Activated CD8-positive, alpha-beta memory T cell treated with anti-CD3 and anti-CD28 coated beads, Interleukin-2, amount 10 ng/mL, durations not matched to agents 7 days and 5 days (primary cell): ENCODE results near the gene OPA1. TPM values are rescaled to one million over a fixed set of nuclear protein-coding genes. Genes with fewer than 3 reads are reported as not detected.

Experiments
- ATAC-seq: fragments of 150-1000 bp; cut with Tn5 transposase; one replicate; pipeline ENCODE4 v1.10.0; 2021; ENCODE audit warnings: moderate library complexity
- CTCF ChIA-PET: fragments of 350-600 bp; sonication (Branson Sonifier 250); formaldehyde crosslinking; loops from one replicate; lab custom pipeline; 2021; ENCODE audit warnings: antibody characterized with exemption; lab: Charles Lee
- DNase-seq: peaks from one replicate; pipeline ENCODE4 v3.0.0-alpha.2; 2020
- H3K27ac Mint-ChIP-seq: one replicate; pipeline ENCODE4 v1.8.0; 2021; ENCODE audit warnings: mild to moderate bottlenecking, mixed read lengths
- H3K27me3 Mint-ChIP-seq: one replicate; pipeline ENCODE4 v1.8.0; 2021; ENCODE audit warnings: mixed read lengths
- H3K36me3 Mint-ChIP-seq: one replicate; pipeline ENCODE4 v1.8.0; 2021; ENCODE audit warnings: mild to moderate bottlenecking, mixed read lengths
- H3K4me1 Mint-ChIP-seq: one replicate; pipeline ENCODE4 v1.8.0; 2021; ENCODE audit warnings: mixed read lengths
- H3K4me3 Mint-ChIP-seq: one replicate; pipeline ENCODE4 v1.8.0; 2021; ENCODE audit warnings: mild to moderate bottlenecking, moderate library complexity, mixed read lengths
- H3K9me3 Mint-ChIP-seq: one replicate; pipeline ENCODE4 v1.8.0; 2022; ENCODE audit warnings: low read depth, mixed read lengths
- total RNA-seq, 2 experiments: library from RNA; stranded (reverse); gene quantifications; one replicate each; pipeline ENCODE4 v1.2.3, GENCODE V29; 2021

OPA1 gene
- total RNA-seq, 2 experiments from 2014 or later: 56.5 to 61.7 TPM

DNA sequence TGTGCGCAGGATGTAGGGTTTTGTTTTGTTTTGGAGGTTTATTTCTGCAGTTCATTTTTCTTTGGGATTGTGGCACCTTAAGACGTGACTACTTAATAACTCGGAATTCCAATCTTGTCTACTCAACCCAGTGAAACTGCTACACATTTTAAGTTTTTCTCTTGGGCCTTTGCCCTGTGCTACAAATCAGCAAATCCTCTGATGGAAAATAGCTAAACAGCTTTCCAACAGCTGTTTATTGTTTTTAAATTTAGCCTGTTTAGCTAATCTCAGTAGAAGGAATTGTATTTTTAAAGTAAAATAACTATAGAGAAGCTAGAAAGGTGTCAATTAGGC, 48.4 kb downstream of the OPA1 start:
- no peaks in the 10 kb centered on the region for H3K4me1 Mint-ChIP-seq
- H3K27ac Mint-ChIP-seq: no peak overlapping the region
- no peak overlapping the region for H3K4me3 Mint-ChIP-seq
- ATAC-seq (no peak), DNase-seq (no peak)
- H3K27me3 Mint-ChIP-seq: no peaks in the 10 kb centered on the region
- no peaks in the 10 kb centered on the region for H3K9me3 Mint-ChIP-seq
- H3K36me3 Mint-ChIP-seq: peaks cover 17% of the 10 kb centered on the region
- CTCF ChIA-PET: interaction anchor here (0.6 kb wide), 1 partner anchor 26 kb away, joined by 3 read pairs; no protein-coding TSS in a partner anchor

DNA sequence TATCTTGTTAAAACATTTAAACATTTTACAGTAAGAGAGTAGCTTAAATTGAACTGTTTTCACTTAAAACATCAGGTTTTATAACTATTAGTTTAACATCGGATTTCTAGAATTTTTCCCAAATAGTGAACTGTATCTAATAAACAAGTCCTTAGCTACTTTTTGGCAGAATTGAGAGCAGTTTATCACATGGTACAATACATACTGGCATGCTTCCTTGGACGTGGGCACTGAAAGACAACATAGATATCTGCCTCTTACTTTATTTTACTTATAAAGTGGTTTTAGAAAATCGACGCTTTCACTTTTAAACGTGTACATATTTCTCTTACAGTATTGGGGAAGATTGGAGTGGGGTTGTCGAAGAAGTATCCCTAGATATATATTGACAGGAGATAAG, 52.8 kb downstream of the OPA1 start:
- ATAC-seq (no peak), DNase-seq (no peak)
- Mint-ChIP-seq H3K4me1 (no peaks in the 10 kb centered on the region), H3K27me3 (no peaks in the 10 kb centered on the region), H3K4me3 (no peak overlapping the region), H3K36me3 (peaks cover 32% of the 10 kb centered on the region), H3K9me3 (no peaks in the 10 kb centered on the region), H3K27ac (no peak overlapping the region)
- CTCF ChIA-PET: interaction anchor here (1.0 to 1.3 kb wide), 2 partner anchors 17 to 20 kb away, joined by 3 read pairs; no protein-coding TSS in a partner anchor

DNA sequence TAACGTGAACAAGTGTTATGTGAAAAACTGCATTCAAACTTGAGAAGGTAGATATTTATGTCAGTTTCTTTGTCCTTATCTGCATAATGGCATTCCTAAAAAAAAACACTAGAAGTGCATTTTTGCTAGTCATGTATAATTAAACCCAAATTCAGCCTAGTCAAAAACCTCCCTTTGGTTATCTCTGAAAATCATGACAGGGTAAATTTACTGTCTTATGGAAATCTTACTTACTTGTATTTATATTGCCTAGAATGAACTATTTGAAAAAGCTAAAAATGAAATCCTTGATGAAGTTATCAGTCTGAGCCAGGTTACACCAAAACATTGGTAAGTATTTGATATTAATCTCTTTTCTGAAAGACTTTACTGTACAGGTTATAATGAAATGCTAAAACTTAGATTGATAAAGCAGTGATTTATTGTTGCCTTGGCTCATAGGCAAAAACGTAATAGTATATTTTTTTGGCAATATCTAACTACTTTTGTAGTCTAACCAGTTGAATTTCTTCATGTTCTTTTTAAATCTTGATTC, 55.6 kb downstream of the OPA1 start:
- H3K9me3 Mint-ChIP-seq: no peaks in the 10 kb centered on the region
- DNase-seq (no peak), ATAC-seq (no peak)
- peaks cover 32% of the 10 kb centered on the region for H3K36me3 Mint-ChIP-seq
- H3K27me3 Mint-ChIP-seq: no peaks in the 10 kb centered on the region
- CTCF ChIA-PET: interaction anchor here (1.2 kb wide), 2 partner anchors 14 to 668 kb away, joined by 3 read pairs; no protein-coding TSS in a partner anchor
- no peaks in the 10 kb centered on the region for H3K4me1 Mint-ChIP-seq
- H3K4me3 Mint-ChIP-seq: no peak overlapping the region
- H3K27ac Mint-ChIP-seq: no peak overlapping the region

DNA sequence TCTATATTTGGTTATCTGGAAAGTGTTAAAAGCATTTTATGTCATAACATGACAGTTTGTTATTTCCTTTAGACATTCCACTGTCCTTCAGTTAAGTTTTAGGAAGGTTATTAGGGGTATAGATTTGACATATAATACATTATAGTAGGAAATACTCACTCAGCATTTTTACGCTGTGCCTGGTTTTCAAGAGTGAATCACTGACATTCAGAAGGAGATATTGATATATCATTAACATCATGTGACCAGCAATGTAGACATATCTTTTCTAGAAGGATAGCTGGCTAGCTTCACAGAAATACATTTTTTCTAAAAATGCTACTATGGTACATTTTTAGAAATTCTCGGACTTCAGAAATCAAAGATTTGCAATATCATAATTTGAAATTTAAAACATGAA, 57.6 kb downstream of the OPA1 start:
- no peak overlapping the region for H3K4me3 Mint-ChIP-seq
- no peaks in the 10 kb centered on the region for H3K27me3 Mint-ChIP-seq
- no peak overlapping the region for H3K27ac Mint-ChIP-seq
- peaks cover 28% of the 10 kb centered on the region for H3K36me3 Mint-ChIP-seq
- no peaks in the 10 kb centered on the region for H3K9me3 Mint-ChIP-seq
- no peaks in the 10 kb centered on the region for H3K4me1 Mint-ChIP-seq
- DNase-seq (no peak), ATAC-seq (no peak)
- CTCF ChIA-PET: no interaction called here

DNA sequence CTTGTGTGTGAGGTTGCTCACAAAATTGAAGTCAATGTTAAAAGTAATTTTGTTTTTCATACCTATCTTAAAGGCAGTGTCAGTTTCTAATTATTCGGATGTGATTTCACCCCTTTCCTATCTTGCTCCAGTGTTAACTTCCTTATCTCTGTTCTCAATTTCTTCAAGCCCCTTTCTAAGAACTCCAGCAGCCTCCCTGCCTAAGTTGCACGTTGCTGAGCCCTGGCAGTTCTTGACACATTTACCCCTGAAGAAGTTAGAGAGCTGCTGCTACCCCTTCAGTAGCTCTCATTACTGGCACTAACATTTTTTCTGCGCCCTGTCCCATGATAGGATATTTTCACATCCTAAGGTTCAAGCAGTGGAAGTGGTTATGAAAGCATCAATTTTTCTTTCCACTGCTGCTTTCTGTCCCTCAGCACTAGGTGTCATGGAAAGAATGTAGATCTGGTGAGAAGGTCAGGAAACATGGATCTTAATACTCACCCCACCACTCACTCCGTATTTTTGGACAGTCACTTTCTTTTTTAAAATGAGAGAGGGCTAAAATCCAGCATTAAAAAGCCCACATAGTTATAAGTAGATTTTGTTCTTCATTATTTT, 62.9 kb downstream of the OPA1 start:
- Mint-ChIP-seq H3K27me3 (no peaks in the 10 kb centered on the region), H3K27ac (no peak overlapping the region), H3K36me3 (peaks cover 27% of the 10 kb centered on the region), H3K9me3 (no peaks in the 10 kb centered on the region), H3K4me3 (no peak overlapping the region), H3K4me1 (no peaks in the 10 kb centered on the region)
- DNase-seq: no peak
- no peak for ATAC-seq
- CTCF ChIA-PET: interaction anchor here (1.3 kb wide), 1 partner anchor 660 kb away, joined by 3 read pairs; no protein-coding TSS in a partner anchor

DNA sequence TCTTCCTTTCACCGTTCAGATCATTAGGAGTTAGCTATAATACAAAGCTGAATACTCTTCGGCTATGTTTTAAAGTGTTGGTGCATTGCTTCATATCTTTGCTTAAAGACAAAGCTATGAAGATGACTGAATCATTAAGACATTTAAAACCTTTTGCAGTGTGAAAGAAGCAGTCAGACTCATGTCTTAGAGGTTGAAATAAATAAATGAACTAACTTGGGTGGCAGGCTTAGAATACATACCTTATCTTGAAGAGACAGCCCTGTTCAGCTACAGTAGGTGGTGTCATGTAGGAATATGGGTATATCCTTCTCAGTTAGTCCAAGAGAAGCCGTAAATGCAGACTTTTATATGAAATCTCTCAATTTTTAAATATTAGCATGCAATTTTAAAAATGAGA, 63.4 kb downstream of the OPA1 start:
- Mint-ChIP-seq H3K36me3 (peaks cover 26% of the 10 kb centered on the region), H3K4me1 (no peaks in the 10 kb centered on the region), H3K27ac (no peak overlapping the region), H3K9me3 (no peaks in the 10 kb centered on the region), H3K27me3 (no peaks in the 10 kb centered on the region), H3K4me3 (no peak overlapping the region)
- CTCF ChIA-PET: no interaction called here
- no peak for ATAC-seq
- DNase-seq: no peak

DNA sequence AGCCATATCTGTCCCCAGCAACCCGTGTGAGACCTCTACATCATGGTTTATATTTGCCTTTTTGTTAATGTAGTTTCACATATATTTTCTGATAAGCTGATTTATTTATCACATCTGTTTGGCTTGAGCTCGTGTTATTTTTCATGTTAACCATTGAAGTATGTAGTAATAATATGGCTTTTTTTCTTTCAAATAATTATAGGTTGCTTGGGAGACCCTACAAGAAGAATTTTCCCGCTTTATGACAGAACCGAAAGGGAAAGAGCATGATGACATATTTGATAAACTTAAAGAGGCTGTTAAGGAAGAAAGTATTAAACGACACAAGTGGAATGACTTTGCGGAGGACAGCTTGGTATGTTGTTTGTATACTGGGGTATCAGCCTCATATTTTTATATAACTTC, 63.9 kb downstream of the OPA1 start:
- H3K9me3 Mint-ChIP-seq: no peaks in the 10 kb centered on the region
- CTCF ChIA-PET: no interaction called here
- no peaks in the 10 kb centered on the region for H3K4me1 Mint-ChIP-seq
- DNase-seq: no peak
- H3K27me3 Mint-ChIP-seq: no peaks in the 10 kb centered on the region
- no peak overlapping the region for H3K4me3 Mint-ChIP-seq
- no peak overlapping the region for H3K27ac Mint-ChIP-seq
- peaks cover 28% of the 10 kb centered on the region for H3K36me3 Mint-ChIP-seq
- no peak for ATAC-seq

DNA sequence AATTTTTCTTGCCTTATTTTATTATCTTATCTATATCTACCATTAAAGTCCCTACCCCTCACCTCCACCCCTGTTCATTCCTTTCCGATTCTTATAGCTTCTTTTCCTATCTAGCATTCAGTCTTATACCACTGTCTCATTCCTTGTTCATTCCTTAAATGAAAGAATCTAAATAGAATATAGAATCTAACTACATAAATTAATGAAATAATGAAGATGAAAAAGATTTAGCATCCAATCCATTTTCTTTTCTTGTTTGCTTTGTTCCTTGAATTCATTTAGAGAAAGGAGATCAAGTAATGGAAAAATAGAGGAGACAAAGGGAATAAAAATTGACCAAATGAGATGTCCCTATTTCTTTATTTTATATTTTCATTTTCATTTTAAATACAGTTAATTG, 67.2 kb downstream of the OPA1 start:
- H3K4me3 Mint-ChIP-seq: no peak overlapping the region
- ATAC-seq (no peak), DNase-seq (no peak)
- no peaks in the 10 kb centered on the region for H3K9me3 Mint-ChIP-seq
- peaks cover 32% of the 10 kb centered on the region for H3K36me3 Mint-ChIP-seq
- H3K4me1 Mint-ChIP-seq: no peaks in the 10 kb centered on the region
- H3K27ac Mint-ChIP-seq: no peak overlapping the region
- H3K27me3 Mint-ChIP-seq: no peaks in the 10 kb centered on the region
- CTCF ChIA-PET: interaction anchor here (0.5 kb wide), 1 partner anchor 387 kb away, joined by 3 read pairs; no protein-coding TSS in a partner anchor

DNA sequence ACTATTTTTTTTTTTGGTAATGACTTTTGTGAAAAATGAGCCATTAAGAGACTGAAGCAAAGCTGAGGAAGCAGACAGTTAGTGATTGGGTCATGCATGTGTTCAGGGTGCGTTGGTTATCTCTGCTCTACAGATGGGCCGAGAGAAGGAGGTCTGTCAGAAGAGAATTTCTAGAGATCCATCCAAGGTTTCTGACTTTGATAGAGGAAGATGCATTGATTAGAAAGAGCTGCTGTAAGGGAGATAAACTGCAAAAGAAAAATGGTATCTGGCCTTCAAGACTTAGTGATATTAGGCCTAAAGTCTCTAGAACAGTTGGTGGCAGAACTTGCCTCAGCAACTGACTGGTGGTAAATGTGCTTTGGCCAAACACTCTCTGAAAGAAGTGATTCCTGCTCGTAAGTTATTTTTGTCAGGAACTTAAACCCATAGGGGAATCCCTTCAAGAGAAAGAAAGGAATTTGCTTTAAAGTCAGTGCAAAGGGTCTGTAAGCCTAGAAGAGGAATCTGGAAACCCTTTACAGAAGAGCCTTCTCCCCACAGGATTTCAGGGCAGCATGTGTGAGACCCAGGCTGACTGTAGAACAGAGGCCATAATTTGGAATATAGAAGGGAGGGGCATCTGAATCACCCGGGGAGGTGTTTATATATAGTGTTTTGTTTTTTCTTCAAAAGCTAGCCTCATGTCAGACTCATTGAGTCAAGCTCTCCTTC, 67.8 kb downstream of the OPA1 start:
- Mint-ChIP-seq H3K27me3 (no peaks in the 10 kb centered on the region), H3K9me3 (no peaks in the 10 kb centered on the region), H3K4me1 (no peaks in the 10 kb centered on the region), H3K27ac (no peak overlapping the region), H3K4me3 (no peak overlapping the region), H3K36me3 (peaks cover 32% of the 10 kb centered on the region)
- no peak for DNase-seq
- no peak for ATAC-seq
- CTCF ChIA-PET: interaction anchor here (1.6 kb wide), 1 partner anchor 655 kb away, joined by 8 read pairs; no protein-coding TSS in a partner anchor

DNA sequence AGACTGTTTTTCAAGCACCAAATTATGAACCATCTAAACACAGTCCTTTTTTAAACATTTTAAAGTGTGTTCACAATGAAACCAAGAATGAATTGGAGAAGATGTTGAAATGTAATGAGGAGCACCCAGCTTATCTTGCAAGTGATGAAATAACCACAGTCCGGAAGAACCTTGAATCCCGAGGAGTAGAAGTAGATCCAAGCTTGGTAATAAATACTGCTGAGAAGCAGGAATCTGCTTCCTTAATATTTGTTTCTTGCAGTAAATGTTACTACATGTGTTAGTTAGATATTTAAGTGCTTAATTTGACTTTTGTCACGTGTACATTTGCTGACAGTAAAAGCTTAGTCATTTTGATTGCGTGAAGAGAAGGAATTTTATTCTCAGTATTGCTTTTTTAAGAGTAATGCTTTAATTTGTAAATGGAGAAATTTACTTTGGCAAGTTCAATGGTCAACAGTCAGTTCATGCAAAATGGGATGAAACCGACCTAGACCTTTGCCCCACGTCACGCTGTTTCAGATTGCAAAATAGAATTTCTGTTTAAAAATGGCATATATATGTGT, 69.8 kb downstream of the OPA1 start:
- no peak overlapping the region for H3K27ac Mint-ChIP-seq
- H3K9me3 Mint-ChIP-seq: no peaks in the 10 kb centered on the region
- no peak for DNase-seq
- H3K4me1 Mint-ChIP-seq: no peaks in the 10 kb centered on the region
- no peak overlapping the region for H3K4me3 Mint-ChIP-seq
- ATAC-seq: no peak
- H3K27me3 Mint-ChIP-seq: no peaks in the 10 kb centered on the region
- CTCF ChIA-PET: interaction anchor here (0.9 to 1.6 kb wide), 2 partner anchors 15 to 653 kb away, joined by 3 to 8 read pairs; no protein-coding TSS in a partner anchor
- H3K36me3 Mint-ChIP-seq: peaks cover 28% of the 10 kb centered on the region

DNA sequence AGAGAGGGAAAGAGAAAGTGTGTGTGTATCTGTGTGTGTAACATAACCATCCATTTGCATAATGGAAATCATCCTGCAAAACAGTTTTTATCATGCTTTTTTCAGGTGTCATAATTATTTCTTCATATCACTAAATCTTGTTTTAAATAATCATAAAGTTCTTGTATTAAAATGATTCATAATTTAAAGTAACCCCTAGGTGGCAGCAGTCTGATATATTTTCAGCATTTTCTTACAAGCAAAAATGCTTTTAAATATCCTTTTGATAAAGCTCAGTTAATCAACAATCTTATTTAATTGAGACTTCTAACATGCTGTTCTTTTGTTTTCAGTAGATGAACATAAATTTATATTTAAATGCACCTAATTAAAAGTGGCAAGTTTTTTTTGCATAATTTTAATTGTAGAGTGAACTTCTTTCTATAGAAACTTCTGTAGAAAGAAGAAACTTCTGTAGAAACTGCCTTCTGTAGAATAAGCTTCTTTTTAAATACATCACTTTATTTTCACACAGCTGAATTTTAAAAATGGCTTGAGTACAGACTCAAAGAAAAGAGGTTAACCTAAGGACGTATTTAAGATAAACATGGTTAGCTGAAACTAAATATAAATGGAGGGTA, 72.5 kb downstream of the OPA1 start:
- peaks cover 3% of the 10 kb centered on the region for H3K4me1 Mint-ChIP-seq
- H3K9me3 Mint-ChIP-seq: no peaks in the 10 kb centered on the region
- H3K4me3 Mint-ChIP-seq: no peak overlapping the region
- DNase-seq (no peak), ATAC-seq (no peak)
- CTCF ChIA-PET: interaction anchor here (0.8 to 4.0 kb wide), 9 partner anchors 9 to 681 kb away, joined by 3 to 30 read pairs (median 3); no protein-coding TSS in a partner anchor
- no peak overlapping the region for H3K27ac Mint-ChIP-seq
- H3K27me3 Mint-ChIP-seq: no peaks in the 10 kb centered on the region
- H3K36me3 Mint-ChIP-seq: peaks cover 31% of the 10 kb centered on the region

DNA sequence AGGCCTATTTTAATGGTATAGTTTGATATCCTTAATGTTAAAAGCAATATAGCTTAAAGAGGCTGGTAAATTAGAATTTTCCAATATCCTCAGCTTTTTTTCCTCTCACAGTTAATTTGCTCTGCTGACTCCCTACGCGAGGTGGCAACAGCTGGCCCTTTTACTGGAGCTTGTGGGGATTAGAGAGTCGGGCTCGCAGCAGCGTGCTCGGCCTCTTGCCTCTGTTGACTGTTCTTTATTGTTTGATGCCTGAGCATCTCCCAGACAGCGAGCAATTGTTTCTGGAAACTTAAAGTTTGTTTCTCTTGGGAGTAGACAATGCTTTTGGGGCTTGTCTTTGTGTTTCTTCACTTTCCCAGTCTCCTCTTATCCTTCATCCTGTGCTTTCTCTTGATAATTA, 80.8 kb downstream of the OPA1 start:
- Mint-ChIP-seq H3K4me1 (peaks cover 7% of the 10 kb centered on the region), H3K27me3 (no peaks in the 10 kb centered on the region), H3K4me3 (no peak overlapping the region), H3K36me3 (peaks cover 28% of the 10 kb centered on the region), H3K9me3 (no peaks in the 10 kb centered on the region), H3K27ac (no peak overlapping the region)
- ATAC-seq (no peak), DNase-seq (no peak)
- CTCF ChIA-PET: interaction anchor here (1.3 to 2.5 kb wide), 2 partner anchors 8 to 642 kb away, joined by 3 to 6 read pairs; no protein-coding TSS in a partner anchor

DNA sequence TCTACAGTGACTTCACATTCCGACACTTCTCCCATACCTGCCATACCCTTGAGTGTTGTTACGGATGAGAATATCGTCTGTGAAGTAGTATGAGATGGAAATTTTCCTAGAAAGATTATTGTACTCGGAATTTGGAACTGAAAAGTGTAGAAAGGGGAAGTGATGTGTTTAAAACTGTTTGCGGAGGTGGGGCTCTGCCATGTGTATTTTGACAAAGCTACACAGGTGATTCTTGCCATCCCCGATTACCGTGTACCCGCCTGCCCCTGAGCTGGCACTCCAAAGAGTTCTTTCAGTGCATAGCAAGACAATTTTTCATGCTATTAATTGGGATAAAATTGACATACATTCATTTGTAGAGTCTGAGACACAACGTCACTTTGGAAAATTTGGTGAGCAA, 81.7 kb downstream of the OPA1 start:
- H3K4me3 Mint-ChIP-seq: no peak overlapping the region
- H3K27ac Mint-ChIP-seq: no peak overlapping the region
- CTCF ChIA-PET: interaction anchor here (1.3 to 2.5 kb wide), 2 partner anchors 9 to 641 kb away, joined by 3 to 6 read pairs; no protein-coding TSS in a partner anchor
- ATAC-seq (no peak), DNase-seq (no peak)
- peaks cover 4% of the 10 kb centered on the region for H3K4me1 Mint-ChIP-seq
- peaks cover 25% of the 10 kb centered on the region for H3K36me3 Mint-ChIP-seq
- H3K27me3 Mint-ChIP-seq: no peaks in the 10 kb centered on the region
- H3K9me3 Mint-ChIP-seq: no peaks in the 10 kb centered on the region
